MCF 10A (cell line): Measurements from ENCODE around the gene NACC2. TPM values are rescaled to one million over a fixed set of nuclear protein-coding genes. Genes with fewer than 3 reads are reported as not detected.

Experiments used
- BruUV-seq: library from RNA; stranded (reverse); fragments of 400-500 nt; replicated peaks from 2 replicates; lab custom pipeline; 2021; lab: Mats Ljungman, UMichigan
- CTCF ChIA-PET: fragments of 300-600 bp; sonication (Branson Sonifier 250); formaldehyde crosslinking; extraction: SDS; loops from one replicate; lab custom pipeline; 2021; ENCODE audit warnings: antibody characterized with exemption, inconsistent platforms; lab: Yijun Ruan, JAX
- POLR2A ChIA-PET: fragments of 300-600, 350-650 bp; sonication (Branson Sonifier 250); formaldehyde crosslinking; extraction: SDS; loops from one replicate; lab custom pipeline; 2020; ENCODE audit warnings: antibody characterized with exemption, inconsistent platforms; lab: Yijun Ruan, JAX
- DNase-seq: peaks from one replicate; pipeline ENCODE4 v3.0.0-alpha.2; 2018; ENCODE audit not compliant: unreplicated experiment
- H3K27ac Mint-ChIP-seq: one replicate; pipeline ENCODE4 v1.8.0; 2022; ENCODE audit warnings: mild to moderate bottlenecking, low read depth, mixed read lengths; ENCODE audit not compliant: unreplicated experiment
- H3K27me3 Mint-ChIP-seq: one replicate; pipeline ENCODE4 v1.8.0; 2022; ENCODE audit warnings: mixed read lengths; ENCODE audit not compliant: insufficient read depth, unreplicated experiment
- H3K36me3 Mint-ChIP-seq: one replicate; pipeline ENCODE4 v1.8.0; 2022; ENCODE audit warnings: mild to moderate bottlenecking, moderate library complexity, mixed read lengths; ENCODE audit not compliant: insufficient read depth, unreplicated experiment
- H3K4me1 Mint-ChIP-seq: one replicate; pipeline ENCODE4 v1.8.0; 2022; ENCODE audit warnings: mixed read lengths; ENCODE audit not compliant: insufficient read depth, unreplicated experiment
- H3K4me3 Mint-ChIP-seq: one replicate; pipeline ENCODE4 v1.8.0; 2022; ENCODE audit warnings: mild to moderate bottlenecking, moderate library complexity, mixed read lengths; ENCODE audit not compliant: unreplicated experiment
- H3K9me3 Mint-ChIP-seq: one replicate; pipeline ENCODE4 v1.8.0; 2022; ENCODE audit warnings: mixed read lengths; ENCODE audit not compliant: unreplicated experiment
- intact Hi-C: fragments of 100-400 bp; cut with micrococcal nuclease; formaldehyde crosslinking; loops from 2 replicates; pipeline ENCODE4 v1.14.1; 2022
- total RNA-seq: library from RNA; stranded (reverse); gene quantifications from 2 replicates; pipeline ENCODE4 v1.2.3, GENCODE V29; 2022
- TF ChIP-seq, protein P1 (sequence below): fragments of 200-600 bp; IDR thresholded peaks from one replicate; pipeline ENCODE4 v1.8.0; 2022; ENCODE audit warnings: antibody characterized with exemption, mild to moderate bottlenecking; ENCODE audit not compliant: unreplicated experiment

The NACC2 gene
- total RNA-seq, 1 experiment from 2014 or later: 16.5 TPM

DNA sequence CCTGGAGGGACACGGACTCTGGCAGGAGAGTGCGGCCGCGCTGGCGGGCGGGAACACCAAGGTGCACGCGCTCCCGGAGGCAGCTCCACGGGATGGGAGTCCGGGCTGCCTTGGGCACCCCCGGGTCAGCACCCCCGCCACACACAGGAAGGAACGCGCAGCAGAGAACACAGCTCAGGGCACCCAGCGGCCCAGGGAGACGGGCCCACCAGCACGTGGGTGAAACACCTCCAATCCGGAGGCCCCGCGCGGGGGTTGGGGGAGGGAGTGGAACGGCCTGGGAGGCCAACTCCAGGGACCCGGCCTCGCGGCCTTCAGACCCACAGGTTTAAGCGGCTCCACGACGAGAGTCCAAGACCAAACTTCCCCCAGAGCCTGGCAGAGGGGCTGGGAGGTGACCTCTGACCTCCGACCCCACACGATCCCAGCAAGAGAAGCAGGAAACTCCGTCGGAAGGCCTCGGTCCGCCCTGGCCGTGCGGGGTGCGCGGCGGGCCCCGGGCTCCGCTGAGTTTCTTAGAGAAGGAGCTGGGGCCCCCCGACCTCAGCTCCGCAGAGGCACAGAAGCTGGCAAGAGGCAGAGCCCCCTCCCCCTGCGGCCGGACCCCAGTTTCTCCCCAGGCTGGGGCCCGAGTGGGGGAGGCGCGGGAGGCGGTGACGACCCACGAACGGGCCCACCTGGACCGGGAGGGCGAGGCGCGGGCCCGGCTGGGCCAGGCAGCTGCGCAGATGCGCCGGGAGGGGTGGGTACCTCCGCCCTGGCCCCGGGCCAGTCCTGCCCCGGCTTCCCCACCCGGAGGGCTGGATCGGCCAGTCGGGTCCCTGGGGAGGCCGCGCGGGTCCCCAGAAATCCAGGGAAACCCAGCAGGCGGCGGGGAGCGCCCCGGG is 851 bp downstream of the NACC2 start:
- Mint-ChIP-seq H3K4me3 (peak overlapping the region; percentile 77), H3K9me3 (no peaks in the 10 kb centered on the region), H3K27ac (peak overlapping the region; percentile 67), H3K36me3 (peaks cover 15% of the 10 kb centered on the region), H3K4me1 (peaks cover 17% of the 10 kb centered on the region), H3K27me3 (no peaks in the 10 kb centered on the region)
- ChIA-PET CTCF (interaction anchor here (0.6 to 1.6 kb wide), 5 partner anchors 12 to 275 kb away, joined by 3 to 8 read pairs (median 4); no protein-coding TSS in a partner anchor), POLR2A (interaction anchor here (0.5 to 4.0 kb wide), 13 partner anchors 11 to 1146 kb away, joined by 3 to 65 read pairs (median 5); partner anchors contain the start of gene UBAC1)
- peak; percentile 65 for DNase-seq
- no TSS peak for BruUV-seq
- intact Hi-C loops: no loop called here
- TF ChIP-seq, protein P1, sequence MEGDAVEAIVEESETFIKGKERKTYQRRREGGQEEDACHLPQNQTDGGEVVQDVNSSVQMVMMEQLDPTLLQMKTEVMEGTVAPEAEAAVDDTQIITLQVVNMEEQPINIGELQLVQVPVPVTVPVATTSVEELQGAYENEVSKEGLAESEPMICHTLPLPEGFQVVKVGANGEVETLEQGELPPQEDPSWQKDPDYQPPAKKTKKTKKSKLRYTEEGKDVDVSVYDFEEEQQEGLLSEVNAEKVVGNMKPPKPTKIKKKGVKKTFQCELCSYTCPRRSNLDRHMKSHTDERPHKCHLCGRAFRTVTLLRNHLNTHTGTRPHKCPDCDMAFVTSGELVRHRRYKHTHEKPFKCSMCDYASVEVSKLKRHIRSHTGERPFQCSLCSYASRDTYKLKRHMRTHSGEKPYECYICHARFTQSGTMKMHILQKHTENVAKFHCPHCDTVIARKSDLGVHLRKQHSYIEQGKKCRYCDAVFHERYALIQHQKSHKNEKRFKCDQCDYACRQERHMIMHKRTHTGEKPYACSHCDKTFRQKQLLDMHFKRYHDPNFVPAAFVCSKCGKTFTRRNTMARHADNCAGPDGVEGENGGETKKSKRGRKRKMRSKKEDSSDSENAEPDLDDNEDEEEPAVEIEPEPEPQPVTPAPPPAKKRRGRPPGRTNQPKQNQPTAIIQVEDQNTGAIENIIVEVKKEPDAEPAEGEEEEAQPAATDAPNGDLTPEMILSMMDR: no peak

DNA sequence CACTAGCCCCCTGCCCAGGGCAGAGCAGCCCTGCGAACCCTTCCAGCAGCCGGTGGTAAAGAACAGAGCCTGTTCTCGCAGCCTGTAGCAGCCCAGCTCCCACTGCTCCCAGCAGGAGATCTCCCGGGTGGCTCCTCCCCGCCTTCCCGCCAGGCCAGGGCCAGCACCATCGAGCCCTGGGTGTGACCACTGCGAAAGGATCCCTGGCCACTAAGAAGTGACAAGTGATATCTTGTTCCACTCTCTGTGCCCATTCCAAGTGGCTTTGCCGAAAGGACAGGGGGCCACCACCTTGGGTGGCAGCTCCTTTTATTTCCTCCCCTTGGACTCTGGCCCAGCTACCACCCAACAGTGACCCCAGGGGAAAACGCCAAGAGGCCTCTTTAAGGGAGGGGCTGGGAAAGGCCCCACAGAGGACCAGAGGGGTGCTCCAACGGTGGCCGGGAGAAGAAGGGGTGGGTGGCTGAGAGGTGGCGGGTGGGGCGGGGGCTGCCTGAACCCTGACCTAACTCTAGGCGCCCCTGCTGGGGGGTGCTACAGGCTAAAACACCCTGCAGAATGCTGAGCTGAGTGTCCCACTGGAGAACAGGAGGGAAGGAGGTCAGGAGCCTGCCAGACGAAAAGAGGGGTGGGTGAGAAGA is 1.6 kb downstream of the NACC2 start:
- TF ChIP-seq, protein P1: no peak
- Mint-ChIP-seq H3K36me3 (peaks cover 15% of the 10 kb centered on the region), H3K27ac (peak overlapping the region; percentile 67), H3K4me1 (peaks cover 17% of the 10 kb centered on the region), H3K27me3 (no peaks in the 10 kb centered on the region), H3K4me3 (peak overlapping the region; percentile 77), H3K9me3 (no peaks in the 10 kb centered on the region)
- intact Hi-C loops: no loop called here
- ChIA-PET CTCF (interaction anchor here (0.6 to 1.6 kb wide), 4 partner anchors 20 to 274 kb away, joined by 3 to 8 read pairs (median 4); no protein-coding TSS in a partner anchor), POLR2A (interaction anchor here (0.7 to 4.0 kb wide), 12 partner anchors 12 to 1147 kb away, joined by 3 to 65 read pairs (median 6); partner anchors contain the start of gene UBAC1)
- BruUV-seq: no TSS peak
- no peak for DNase-seq

DNA sequence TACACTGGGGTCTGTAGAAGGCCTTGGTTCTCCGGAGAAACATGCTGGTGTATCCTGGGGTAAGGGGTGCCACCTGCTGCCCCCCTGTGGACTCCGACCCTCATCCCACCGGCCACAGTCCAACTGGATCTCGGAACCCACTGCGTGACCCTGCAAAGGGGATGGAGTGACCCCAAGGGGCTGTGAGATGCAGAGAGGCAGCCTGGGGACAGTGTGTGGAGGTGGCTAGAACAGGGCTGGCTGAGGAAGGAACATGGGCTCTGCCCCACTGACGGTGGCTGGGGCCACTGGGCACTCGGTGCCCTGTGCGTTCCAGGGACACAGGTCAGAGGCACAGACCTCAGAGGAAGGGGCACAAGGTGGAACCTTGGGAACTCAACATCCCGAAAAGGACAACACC is 2.3 kb downstream of the NACC2 start:
- TF ChIP-seq, protein P1: no peak
- peak overlapping the region; percentile 77 for H3K4me3 Mint-ChIP-seq
- H3K9me3 Mint-ChIP-seq: no peaks in the 10 kb centered on the region
- no peak for DNase-seq
- peak overlapping the region; percentile 54 for H3K27ac Mint-ChIP-seq
- intact Hi-C loops: no loop called here
- CTCF ChIA-PET: interaction anchor here (1.1 to 2.7 kb wide), 2 partner anchors 29 to 126 kb away, joined by 4 to 18 read pairs; no protein-coding TSS in a partner anchor
- H3K4me1 Mint-ChIP-seq: peaks cover 22% of the 10 kb centered on the region
- peaks cover 15% of the 10 kb centered on the region for H3K36me3 Mint-ChIP-seq
- POLR2A ChIA-PET: interaction anchor here (1.2 to 4.0 kb wide), 4 partner anchors 25 to 135 kb away, joined by 3 to 28 read pairs (median 8); no protein-coding TSS in a partner anchor
- no peaks in the 10 kb centered on the region for H3K27me3 Mint-ChIP-seq
- no TSS peak for BruUV-seq

DNA sequence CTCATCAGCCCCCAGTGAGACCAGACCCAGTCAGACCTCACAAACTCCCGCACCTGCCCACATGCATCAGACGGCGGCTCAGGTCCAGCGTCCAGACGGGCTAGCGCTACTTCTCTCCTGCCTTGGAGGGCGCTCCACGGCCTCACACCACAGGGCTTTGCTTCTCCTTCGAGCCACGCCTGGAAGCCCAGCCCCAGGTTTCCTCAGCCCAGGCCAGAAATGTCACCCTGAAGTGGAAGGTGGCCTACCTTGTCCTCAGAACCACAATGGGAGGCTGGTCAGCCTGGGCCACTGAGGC is 2.8 kb downstream of the NACC2 start:
- Mint-ChIP-seq H3K27ac (peak overlapping the region; percentile 54), H3K36me3 (peaks cover 15% of the 10 kb centered on the region), H3K27me3 (no peaks in the 10 kb centered on the region), H3K4me3 (no peak overlapping the region), H3K9me3 (no peaks in the 10 kb centered on the region), H3K4me1 (peaks cover 22% of the 10 kb centered on the region)
- intact Hi-C loops: no loop called here
- ChIA-PET POLR2A (no interaction called here), CTCF (interaction anchor here (1.1 to 2.7 kb wide), 2 partner anchors 30 to 125 kb away, joined by 4 to 18 read pairs; no protein-coding TSS in a partner anchor)
- no peak for DNase-seq
- no TSS peak for BruUV-seq
- TF ChIP-seq, protein P1: no peak
